Measurements from ENCODE around the gene CCDC78.
"Not testable (repeated sequence)": the region's sequence is repeated elsewhere in the genome, so short reads cannot be mapped to it uniquely, and the experiment has no call there.

Gene CCDC78

GRCh38 chr16:718389-718788, 7.9 kb downstream of the CCDC78 start:
- intact Hi-C loops (cut with micrococcal nuclease) = no loop called here
- Mint-ChIP-seq H3K27ac (no peak overlapping the region), H3K4me1 (ENCODE audit: low read depth) (peaks cover 53% of the 10 kb centered on the region), H3K4me3 (no peak overlapping the region), H3K9me3 (no peaks in the 10 kb centered on the region), H3K27me3 (peaks cover 55% of the 10 kb centered on the region), H3K36me3 (ENCODE audit: low read depth) (peaks cover 11% of the 10 kb centered on the region)

DNA sequence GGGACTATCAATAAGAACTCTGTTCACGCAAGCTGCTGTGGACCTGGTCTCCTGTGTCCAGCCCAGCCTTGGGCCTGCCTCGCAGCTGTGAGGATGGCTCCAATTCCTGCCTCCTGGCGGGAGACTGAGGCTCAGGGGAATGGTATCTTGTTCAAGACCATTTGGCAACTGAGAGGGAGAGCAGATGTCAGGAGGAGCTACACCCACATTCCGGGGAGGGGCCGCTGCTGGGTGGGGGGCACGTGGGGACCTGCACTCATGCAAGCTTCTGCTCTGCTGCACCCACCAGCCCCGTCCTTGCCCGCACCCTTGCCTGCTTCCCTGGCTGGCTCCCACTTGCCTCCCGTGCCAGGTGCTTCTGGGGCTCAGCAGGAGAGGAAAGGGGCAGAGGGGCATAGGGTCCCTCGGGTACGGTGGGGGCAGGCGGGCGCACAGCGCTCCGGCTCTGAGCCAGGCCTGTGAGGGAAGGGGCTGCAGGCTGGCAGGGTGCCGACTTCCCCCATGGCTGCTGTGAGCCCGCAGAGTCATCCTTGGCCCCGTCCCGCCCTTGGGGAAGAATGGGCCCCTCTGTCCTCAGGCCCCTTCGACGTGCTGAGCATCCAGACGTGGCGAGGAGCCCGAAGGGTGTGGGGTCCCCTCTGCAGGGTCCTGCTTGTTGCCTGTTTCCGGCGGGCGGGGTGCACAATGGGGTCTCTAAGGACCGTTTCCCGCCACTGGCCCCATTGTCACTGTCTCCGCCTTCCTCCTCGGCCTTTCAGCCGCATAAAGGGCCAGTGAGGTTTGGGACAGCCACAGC, 8.6 kb downstream of the CCDC78 start:
- intact Hi-C loops (cut with micrococcal nuclease) = no loop called here
- peaks cover 3% of the 10 kb centered on the region for H3K36me3 Mint-ChIP-seq (ENCODE audit: low read depth)
- no peak overlapping the region for H3K27ac Mint-ChIP-seq
- H3K9me3 Mint-ChIP-seq = no peaks in the 10 kb centered on the region
- H3K4me1 Mint-ChIP-seq (ENCODE audit: low read depth) = peaks cover 51% of the 10 kb centered on the region
- H3K4me3 Mint-ChIP-seq = no peak overlapping the region
- peaks cover 60% of the 10 kb centered on the region for H3K27me3 Mint-ChIP-seq

- H3K9me3 Mint-ChIP-seq = no peaks in the 10 kb centered on the region
- no peak overlapping the region for H3K27ac Mint-ChIP-seq
- intact Hi-C loops (cut with micrococcal nuclease) = no loop called here
- H3K4me1 Mint-ChIP-seq (ENCODE audit: low read depth) = peaks cover 45% of the 10 kb centered on the region
- H3K27me3 Mint-ChIP-seq = peaks cover 64% of the 10 kb centered on the region
- H3K36me3 Mint-ChIP-seq (ENCODE audit: low read depth) = no peaks in the 10 kb centered on the region
- no peak overlapping the region for H3K4me3 Mint-ChIP-seq
These were observed 9.4 kb downstream of the CCDC78 start for GRCh38 chr16:716768-717325.

GRCh38 chr16:716200-716568, 10.1 kb downstream of the CCDC78 start:
- peak overlapping the region; percentile 65 for H3K4me3 Mint-ChIP-seq
- peaks cover 70% of the 10 kb centered on the region for H3K27me3 Mint-ChIP-seq
- H3K27ac Mint-ChIP-seq = no peak overlapping the region
- no peaks in the 10 kb centered on the region for H3K9me3 Mint-ChIP-seq
- intact Hi-C loops (cut with micrococcal nuclease) = no loop called here
- peaks cover 43% of the 10 kb centered on the region for H3K4me1 Mint-ChIP-seq (ENCODE audit: low read depth)
- no peaks in the 10 kb centered on the region for H3K36me3 Mint-ChIP-seq (ENCODE audit: low read depth)

DNA sequence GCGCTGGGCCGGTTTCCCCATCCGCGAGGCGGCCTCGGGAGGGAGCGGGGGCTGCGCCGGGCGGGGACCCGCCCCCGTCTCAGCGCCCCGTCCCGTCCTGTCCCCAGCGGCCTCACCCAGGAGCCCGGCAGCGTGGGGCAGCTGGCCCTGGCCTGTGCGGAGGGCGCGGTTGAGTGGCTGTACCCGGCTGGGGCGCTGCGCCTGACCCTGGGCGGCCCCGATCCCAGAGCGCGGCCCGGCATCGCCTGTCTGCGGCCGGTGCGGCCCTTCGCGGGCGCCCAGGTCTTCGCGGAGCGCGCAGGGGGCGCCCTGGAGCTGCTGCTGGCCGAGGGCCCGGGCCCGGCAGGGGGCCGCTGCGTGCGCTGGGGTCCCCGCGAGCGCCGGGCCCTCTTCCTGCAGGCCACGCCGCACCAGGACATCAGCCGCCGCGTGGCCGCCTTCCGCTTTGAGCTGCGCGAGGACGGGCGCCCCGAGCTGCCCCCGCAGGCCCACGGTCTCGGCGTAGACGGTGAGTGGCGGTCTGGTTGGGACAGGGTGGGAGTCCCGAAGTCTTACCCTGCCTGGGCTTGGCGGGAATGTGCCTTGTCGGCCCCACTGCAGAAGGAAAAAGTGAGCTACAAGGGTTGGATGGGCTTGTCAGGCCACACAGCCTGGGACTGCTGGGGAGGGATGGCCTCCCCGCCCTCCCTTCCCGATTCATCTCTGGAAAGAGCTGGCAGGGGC, 10.6 kb downstream of the CCDC78 start:
- Mint-ChIP-seq H3K4me1 (ENCODE audit: low read depth) (peaks cover 43% of the 10 kb centered on the region), H3K27me3 (peaks cover 75% of the 10 kb centered on the region), H3K9me3 (no peaks in the 10 kb centered on the region), H3K27ac (no peak overlapping the region), H3K4me3 (peak overlapping the region; percentile 65), H3K36me3 (ENCODE audit: low read depth) (no peaks in the 10 kb centered on the region)
- intact Hi-C loops (cut with micrococcal nuclease) = no loop called here

- Mint-ChIP-seq H3K4me3 (peak within 1 kb of the TSS; percentile 65), H3K4me1 (ENCODE audit: low read depth) (peaks cover 34% of the 10 kb centered on the region), H3K27ac (no peak within 1 kb of the TSS), H3K27me3 (peaks cover 82% of the 10 kb centered on the region), H3K9me3 (no peaks in the 10 kb centered on the region), H3K36me3 (ENCODE audit: low read depth) (no peaks in the 10 kb centered on the region)
- intact Hi-C loops (cut with micrococcal nuclease) = no loop called here
These were observed 11.4 kb downstream of the CCDC78 start, which contains the start of gene METRN for GRCh38 chr16:714558-715476. Gene METRN, plus strand, starts transcription at chr16:715118. Its CDS starts 172 bp downstream, at chr16:715290.

DNA sequence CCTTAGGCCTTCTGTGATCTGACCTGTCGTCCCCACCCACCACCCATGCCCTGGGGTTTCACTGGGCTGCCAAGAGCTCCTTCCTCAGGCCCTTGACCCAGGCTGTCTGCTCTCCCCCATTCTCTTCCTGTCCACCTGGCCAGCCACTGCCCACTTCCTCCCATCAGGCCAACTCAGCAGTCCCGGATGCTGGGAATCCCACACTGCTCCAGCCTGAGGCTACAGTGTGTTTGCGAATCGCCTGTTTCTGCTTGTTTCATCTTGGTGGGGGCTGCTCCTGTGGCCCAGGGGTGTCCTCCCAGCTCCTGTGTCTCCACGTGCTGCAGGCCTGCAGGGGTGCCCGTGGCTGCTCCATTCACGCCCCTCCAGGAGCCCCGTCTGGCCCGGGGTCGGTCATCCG, 12.2 kb downstream of the CCDC78 start:
- peaks cover 28% of the 10 kb centered on the region for H3K4me1 Mint-ChIP-seq (ENCODE audit: low read depth)
- peaks cover 83% of the 10 kb centered on the region for H3K27me3 Mint-ChIP-seq
- no peak overlapping the region for H3K4me3 Mint-ChIP-seq
- no peaks in the 10 kb centered on the region for H3K9me3 Mint-ChIP-seq
- intact Hi-C loops (cut with micrococcal nuclease) = no loop called here
- no peak overlapping the region for H3K27ac Mint-ChIP-seq
- H3K36me3 Mint-ChIP-seq (ENCODE audit: low read depth) = no peaks in the 10 kb centered on the region

DNA sequence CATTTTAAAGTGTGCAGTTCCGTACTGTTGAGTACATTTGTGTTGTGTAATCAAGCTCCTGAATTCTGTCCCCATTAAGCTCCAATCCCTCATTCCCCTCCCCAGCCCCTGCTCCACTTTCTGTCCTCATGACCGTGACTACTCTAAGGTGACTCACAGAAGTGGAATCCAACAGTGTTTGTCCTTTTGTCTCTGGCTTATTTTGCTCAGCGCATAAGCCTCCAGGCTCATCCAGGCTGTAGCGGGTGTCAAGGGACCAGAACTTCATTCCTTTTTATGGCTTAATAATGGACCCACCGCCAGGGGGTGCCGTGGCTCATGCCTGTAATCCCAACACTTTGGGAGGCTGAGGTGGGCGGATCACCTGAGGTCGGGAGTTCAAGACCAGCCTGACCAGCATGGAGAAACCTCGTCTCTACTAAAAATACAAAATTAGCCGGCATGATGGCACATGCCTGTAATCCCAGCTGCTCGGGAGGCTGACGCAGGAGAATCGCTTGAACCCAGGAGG, 13.4 kb downstream of the CCDC78 start:
- intact Hi-C loops (cut with micrococcal nuclease); H3K36me3 Mint-ChIP-seq (ENCODE audit: low read depth); H3K9me3 Mint-ChIP-seq; H3K4me3 Mint-ChIP-seq; H3K27ac Mint-ChIP-seq: not testable (repeated sequence)
- Mint-ChIP-seq H3K27me3 (peaks cover 83% of the 10 kb centered on the region), H3K4me1 (ENCODE audit: low read depth) (peaks cover 25% of the 10 kb centered on the region)

GRCh38 chr16:711548-712320, 14.5 kb downstream of the CCDC78 start:
- H3K9me3 Mint-ChIP-seq = no peaks in the 10 kb centered on the region

DNA sequence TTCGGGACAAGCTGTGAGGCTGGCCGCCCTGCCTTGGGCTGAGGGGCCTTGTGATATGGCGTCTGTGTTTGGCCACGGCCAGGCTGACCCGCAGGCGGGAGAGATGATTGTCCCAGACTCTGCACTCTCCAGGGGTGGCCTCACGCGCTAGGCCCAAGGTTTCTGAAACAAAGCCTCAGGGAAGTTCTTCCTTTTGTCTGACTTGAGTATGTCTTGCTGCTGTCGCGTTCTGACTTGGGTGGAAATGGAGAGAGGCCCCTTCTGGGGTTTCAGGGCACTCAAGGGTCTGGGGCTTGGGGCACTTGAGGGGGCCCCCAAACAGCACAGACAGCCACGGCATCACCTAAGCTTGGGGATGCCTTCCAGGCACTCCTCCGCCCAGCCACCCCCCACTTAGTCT, 15.2 kb downstream of the CCDC78 start:
- H3K4me1 Mint-ChIP-seq (ENCODE audit: low read depth) = peaks cover 19% of the 10 kb centered on the region
- H3K4me3 Mint-ChIP-seq = no peak overlapping the region
- H3K36me3 Mint-ChIP-seq (ENCODE audit: low read depth) = no peaks in the 10 kb centered on the region
- intact Hi-C loops (cut with micrococcal nuclease) = loop anchor here (1.0 kb wide), 2 partner anchors 29 to 74 kb away; partner anchors contain the start of gene CIAO3
- no peak overlapping the region for H3K27ac Mint-ChIP-seq
- peaks cover 82% of the 10 kb centered on the region for H3K27me3 Mint-ChIP-seq
- no peaks in the 10 kb centered on the region for H3K9me3 Mint-ChIP-seq

More at GRCh38 chr16:711548-712320, 14.5 kb downstream of the CCDC78 start:
- Mint-ChIP-seq H3K4me3 (no peak overlapping the region), H3K4me1 (ENCODE audit: low read depth) (peaks cover 25% of the 10 kb centered on the region), H3K27me3 (peaks cover 82% of the 10 kb centered on the region), H3K27ac (no peak overlapping the region), H3K36me3 (ENCODE audit: low read depth) (no peaks in the 10 kb centered on the region)
- intact Hi-C loops (cut with micrococcal nuclease) = loop anchor here (1.0 kb wide), 2 partner anchors 29 to 74 kb away; partner anchors contain the start of gene CIAO3

GRCh38 chr16:710500-711075, 15.7 kb downstream of the CCDC78 start:
- Mint-ChIP-seq H3K27ac (no peak overlapping the region), H3K36me3 (ENCODE audit: low read depth) (no peaks in the 10 kb centered on the region), H3K4me1 (ENCODE audit: low read depth) (peaks cover 14% of the 10 kb centered on the region), H3K4me3 (no peak overlapping the region), H3K9me3 (no peaks in the 10 kb centered on the region), H3K27me3 (peaks cover 80% of the 10 kb centered on the region)
- intact Hi-C loops (cut with micrococcal nuclease) = loop anchor here (1.0 kb wide), 2 partner anchors 30 to 75 kb away; partner anchors contain the start of gene CIAO3

Data from dendritic cell treated with granulocyte-macrophage colony-stimulating factor and Interleukin-4, amounts not matched to agents 40 ng/mL and 50 ng/mL, for 4 days (primary cell).